ENCODE measurements around the gene SNURF.
"Not testable (repeated sequence)": the region's sequence is repeated elsewhere in the genome, so short reads cannot be mapped to it uniquely, and the experiment has no call there.

SNURF gene

GRCh38 chr15:24954783-24955530, at the start of gene SNURF, which contains the start of gene SNRPN:
TSS of gene SNURF (plus strand) at chr15:24954987. CDS start at chr15:24955049, 62 bp downstream.
TSS of gene SNRPN (plus strand) at chr15:24954987. CDS start at chr15:24974454, 19,467 bp downstream.
- DNase-seq = peak; percentile 24

- DNase-seq = no peak
Measured at GRCh38 chr15:24916305-24917009, 38.3 kb upstream of the SNURF start.

GRCh38 chr15:24917431-24917830, 37.4 kb upstream of the SNURF start:
- DNase-seq = no peak

GRCh38 chr15:24919446-24919845, 35.3 kb upstream of the SNURF start:
- no peak for DNase-seq

- not testable (repeated sequence) for DNase-seq
Measured at GRCh38 chr15:24922781-24923180, 32.0 kb upstream of the SNURF start.

- no peak for DNase-seq
Measured at GRCh38 chr15:24924153-24924552, 30.6 kb upstream of the SNURF start.

GRCh38 chr15:24924621-24925020, 30.2 kb upstream of the SNURF start:
- DNase-seq = no peak

- DNase-seq = not testable (repeated sequence)
Measured at GRCh38 chr15:24931874-24932732, 22.7 kb upstream of the SNURF start.

- DNase-seq = no peak
Measured at GRCh38 chr15:24933716-24934115, 21.1 kb upstream of the SNURF start.

GRCh38 chr15:24938224-24938623, 16.6 kb upstream of the SNURF start:
- not testable (repeated sequence) for DNase-seq

- no peak for DNase-seq
Measured at GRCh38 chr15:24940236-24940635, 14.6 kb upstream of the SNURF start.

- no peak for DNase-seq
Measured at GRCh38 chr15:24943361-24943760, 11.4 kb upstream of the SNURF start.

- no peak for DNase-seq
Measured at GRCh38 chr15:24944954-24945353, 9.8 kb upstream of the SNURF start.

- no peak for DNase-seq
Measured at GRCh38 chr15:24945711-24946110, 9.1 kb upstream of the SNURF start.

GRCh38 chr15:24948495-24948894, 6.3 kb upstream of the SNURF start:
- DNase-seq = no peak

GRCh38 chr15:24955531-24955921, 739 bp downstream of the SNURF start:
- no peak for DNase-seq

- peak; percentile 61 for DNase-seq
Measured at GRCh38 chr15:24956111-24956838, 1.5 kb downstream of the SNURF start.

- no peak for DNase-seq
Measured at GRCh38 chr15:24957691-24958090, 2.9 kb downstream of the SNURF start.

GRCh38 chr15:24961967-24962366, 7.2 kb downstream of the SNURF start:
- DNase-seq = no peak

- no peak for DNase-seq
Measured at GRCh38 chr15:24962880-24963279, 8.1 kb downstream of the SNURF start.

- DNase-seq = no peak
Measured at GRCh38 chr15:24966364-24967103, 11.7 kb downstream of the SNURF start.

- DNase-seq = no peak
Measured at GRCh38 chr15:24971052-24971451, 16.3 kb downstream of the SNURF start.

Measured in DMS153 (cell line).